ENCODE data around the gene SLC7A7. TPM values are rescaled to one million over a fixed set of nuclear protein-coding genes. Genes with fewer than 3 reads are reported as not detected.
"Not testable (repeated sequence)": the region's sequence is repeated elsewhere in the genome, so short reads cannot be mapped to it uniquely, and the experiment has no call there.

The SLC7A7 gene
- total and polyA plus RNA-seq, 2 experiments from 2014 or later, result 0.63 to 0.65 TPM

- Histone ChIP-seq H4K20me1 (ENCODE audit: insufficient read depth) (no peaks in the 10 kb centered on the region), H3K9me2 (ENCODE audit: insufficient read depth) (no peaks in the 10 kb centered on the region), H3K4me1 (ENCODE audit: insufficient read depth) (0 out of 2 replicates have a peak, but pooled peaks cover 7% of the 10 kb centered on the region), H3K4me2 (ENCODE audit: unreplicated experiment) (peak overlapping the region; percentile 93), H3K4me3 (peak overlapping the region; percentile 89), H3K36me3 (ENCODE audit: low read depth) (no peaks in the 10 kb centered on the region), H3K27me3 (replicated peaks; ENCODE audit: insufficient read depth) (no peaks in the 10 kb centered on the region), H3K27ac (peak overlapping the region; percentile 51; the same call in 1 of the 2 replicates), H3K9me3 (ENCODE audit: low read depth) (no peaks in the 10 kb centered on the region), H2AFZ (peak overlapping the region; percentile 97), H3K9ac (peak overlapping the region; percentile 91), H3F3A (ENCODE audit: insufficient read depth) (peaks cover 8% of the 10 kb centered on the region), H3K79me2 (ENCODE audit: insufficient read depth) (peaks cover 38% of the 10 kb centered on the region)
- peak; percentile 4 for DNase-seq
- no peak for TF ChIP-seq EZH2phosphoT487 (IDR thresholded peaks at IDR 0.05; ENCODE audit: insufficient read depth, low read depth)
- no peak for TF ChIP-seq EZH2 (IDR thresholded peaks at IDR 0.05; ENCODE audit: insufficient read depth, poor library complexity, severe bottlenecking)
- 14 to 16% methylated on average over 3 of the region's 3 CpGs for WGBS, 2 experiments (ENCODE audit: low coverage in 1 of 2, low lambda C conversion rate in 2 of 2, missing lambda C conversion rate in 2 of 2)
- in situ Hi-C loops (cut with MboI), result no loop called here
Observed at GRCh38 chr14:22830443-22831010, 15.3 kb upstream of the SLC7A7 start.

DNA sequence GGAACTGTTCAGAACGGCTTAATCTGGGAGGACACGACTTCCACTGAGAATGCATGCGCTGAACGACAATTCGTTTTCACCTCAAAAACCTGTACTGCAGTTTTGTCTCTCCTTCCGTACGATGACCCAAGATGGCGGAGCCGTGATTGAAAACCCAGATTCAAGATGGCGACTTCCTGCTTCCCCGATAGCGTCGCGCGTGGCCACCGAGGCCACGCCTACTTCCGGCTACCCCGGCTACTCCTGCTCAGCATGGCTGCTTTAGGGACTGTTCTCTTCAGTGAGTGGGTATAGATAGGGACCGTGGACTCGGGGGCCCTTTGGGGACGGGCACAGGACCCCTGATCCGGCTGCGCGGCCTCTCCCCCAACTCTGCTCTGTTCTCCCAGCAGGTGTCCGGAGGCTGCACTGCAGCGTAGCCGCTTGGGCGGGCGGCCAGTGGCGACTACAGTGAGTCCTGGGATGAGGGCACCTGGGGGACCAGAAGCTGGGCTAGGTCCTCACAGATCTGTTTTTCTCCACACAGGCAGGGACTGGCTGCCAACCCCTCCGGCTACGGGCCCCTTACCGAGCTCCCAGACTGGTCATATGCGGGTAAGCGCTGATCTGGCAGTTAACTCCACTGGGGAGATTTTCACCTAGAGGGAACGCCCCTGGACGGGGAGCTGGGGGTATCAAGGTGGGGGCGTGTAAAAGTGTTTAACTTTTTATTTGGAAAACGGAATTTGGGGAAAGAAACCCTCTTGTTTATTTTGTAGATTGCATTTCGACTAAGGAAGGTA lies 14.6 kb upstream of the SLC7A7 start, which contains the start of gene MRPL52:
Gene MRPL52 (plus strand): TSS at position 227 of the 782 bp plus-strand sequence. CDS start 26 bp downstream, at position 253.
- H3K36me3 ChIP-seq (ENCODE audit: low read depth), result no peaks in the 10 kb centered on the region
- peaks cover 36% of the 10 kb centered on the region for H3K79me2 ChIP-seq (ENCODE audit: insufficient read depth)
- DNase-seq, result peak; percentile 94
- 0 out of 2 replicates have a peak, but pooled peaks cover 10% of the 10 kb centered on the region for H3K4me1 ChIP-seq (ENCODE audit: insufficient read depth)
- H3F3A ChIP-seq (ENCODE audit: insufficient read depth), result 0 out of 2 replicates have a peak, but pooled peaks cover under 1% of the 10 kb centered on the region
- peak within 1 kb of the TSS; percentile 89 for H3K4me3 ChIP-seq
- no peaks in the 10 kb centered on the region for H3K9me3 ChIP-seq (ENCODE audit: low read depth)
- H2AFZ ChIP-seq, result peak within 1 kb of the TSS; percentile 97
- WGBS, 2 experiments (ENCODE audit: low coverage in 1 of 2, low lambda C conversion rate in 2 of 2, missing lambda C conversion rate in 2 of 2), result 2% methylated on average over 41 of the region's 41 CpGs
- peak within 1 kb of the TSS; percentile 51 for H3K27ac ChIP-seq
- no peaks in the 10 kb centered on the region for H4K20me1 ChIP-seq (ENCODE audit: insufficient read depth)
- in situ Hi-C loops (cut with MboI), result no loop called here
- peak within 1 kb of the TSS; percentile 91 for H3K9ac ChIP-seq
- H3K4me2 ChIP-seq (ENCODE audit: unreplicated experiment), result peak within 1 kb of the TSS; percentile 93
- H3K9me2 ChIP-seq (ENCODE audit: insufficient read depth), result no peaks in the 10 kb centered on the region
- no peak for TF ChIP-seq EZH2 (IDR thresholded peaks at IDR 0.05; ENCODE audit: insufficient read depth, poor library complexity, severe bottlenecking)
- TF ChIP-seq EZH2phosphoT487 (IDR thresholded peaks at IDR 0.05; ENCODE audit: insufficient read depth, low read depth), result no peak
- H3K27me3 ChIP-seq (replicated peaks; ENCODE audit: insufficient read depth), result no peaks in the 10 kb centered on the region

GRCh38 chr14:22829076-22829660 lies 13.9 kb upstream of the SLC7A7 start:
- H3K27ac ChIP-seq, result peak overlapping the region; percentile 51
- H4K20me1 ChIP-seq (ENCODE audit: insufficient read depth); H3K9me2 ChIP-seq (ENCODE audit: insufficient read depth); H3K36me3 ChIP-seq (ENCODE audit: low read depth); H3K9me3 ChIP-seq (ENCODE audit: low read depth); H3K27me3 ChIP-seq (replicated peaks; ENCODE audit: insufficient read depth); H3F3A ChIP-seq (ENCODE audit: insufficient read depth); DNase-seq; in situ Hi-C loops (cut with MboI): not testable (repeated sequence)
- H3K79me2 ChIP-seq (ENCODE audit: insufficient read depth), result peaks cover 36% of the 10 kb centered on the region
- peak overlapping the region; percentile 97 for H2AFZ ChIP-seq
- peaks cover 16% of the 10 kb centered on the region for H3K4me1 ChIP-seq (ENCODE audit: insufficient read depth)
- WGBS, 2 experiments (ENCODE audit: low coverage in 1 of 2, low lambda C conversion rate in 2 of 2, missing lambda C conversion rate in 2 of 2), result 83 to 86% methylated on average over 12 of the region's 12 CpGs
- H3K4me3 ChIP-seq, result peak overlapping the region; percentile 89
- H3K9ac ChIP-seq, result peak overlapping the region; percentile 91
- H3K4me2 ChIP-seq (ENCODE audit: unreplicated experiment), result peak overlapping the region; percentile 93

DNA sequence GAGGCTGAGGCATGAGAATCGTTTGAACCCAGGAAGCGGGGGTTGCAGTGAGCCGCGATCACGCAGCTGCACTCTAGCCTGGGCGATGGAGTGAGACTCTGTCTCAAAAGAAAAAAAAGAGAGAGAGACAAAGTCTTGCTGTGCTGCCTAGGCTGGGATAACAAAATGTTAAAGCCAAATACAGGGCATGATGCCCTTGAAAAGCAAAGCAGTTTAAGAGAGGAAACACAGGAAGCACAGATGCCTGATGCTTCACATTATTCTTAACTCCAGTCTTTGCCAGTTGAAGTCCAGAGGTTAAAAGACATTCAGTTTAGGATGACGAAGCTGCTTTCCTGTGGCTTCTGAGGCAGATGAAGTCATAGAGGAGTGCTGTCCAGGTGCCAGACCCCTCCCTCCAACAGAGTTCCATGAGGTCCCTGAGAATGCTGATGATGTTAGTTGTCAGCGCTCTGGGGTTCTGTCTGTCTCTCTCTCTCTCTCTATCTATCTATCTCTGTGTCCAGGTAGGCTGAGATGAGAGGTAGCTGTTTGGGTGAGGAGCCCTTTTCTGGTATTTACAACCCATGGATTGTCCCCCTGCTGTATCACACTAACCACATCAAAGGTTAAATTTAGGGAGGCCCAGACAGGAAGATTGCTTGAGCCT lies 9.6 kb upstream of the SLC7A7 start:
- Histone ChIP-seq H3K9me2 (ENCODE audit: insufficient read depth) (no peaks in the 10 kb centered on the region), H3K4me1 (ENCODE audit: insufficient read depth) (peaks cover 24% of the 10 kb centered on the region), H3K9ac (peak overlapping the region; percentile 75), H3F3A (ENCODE audit: insufficient read depth) (peaks cover 20% of the 10 kb centered on the region), H2AFZ (peak overlapping the region; percentile 61), H3K36me3 (ENCODE audit: low read depth) (no peaks in the 10 kb centered on the region), H3K9me3 (ENCODE audit: low read depth) (no peaks in the 10 kb centered on the region), H3K27ac (peak overlapping the region; percentile 89), H3K4me3 (no peak overlapping the region), H3K79me2 (ENCODE audit: insufficient read depth) (peaks cover 4% of the 10 kb centered on the region), H3K27me3 (replicated peaks; ENCODE audit: insufficient read depth) (no peaks in the 10 kb centered on the region), H3K4me2 (ENCODE audit: unreplicated experiment) (peak overlapping the region; percentile 55), H4K20me1 (ENCODE audit: insufficient read depth) (no peaks in the 10 kb centered on the region)
- TF ChIP-seq EZH2 (IDR thresholded peaks at IDR 0.05; ENCODE audit: insufficient read depth, poor library complexity, severe bottlenecking) (no peak), EZH2phosphoT487 (IDR thresholded peaks at IDR 0.05; ENCODE audit: insufficient read depth, low read depth) (no peak)
- WGBS, 2 experiments (ENCODE audit: low coverage in 1 of 2, low lambda C conversion rate in 2 of 2, missing lambda C conversion rate in 2 of 2), result 49 to 57% methylated on average over 8 of the region's 8 CpGs
- peak; percentile 97 for DNase-seq
- in situ Hi-C loops (cut with MboI), result no loop called here

Measured in GM23248 (cell line).